Fibroblast of lung (primary cell): Measurements from ENCODE around the gene DCST2. TPM values are rescaled to one million over a fixed set of nuclear protein-coding genes. Genes with fewer than 3 reads are reported as not detected.
A peak's percentile ranks its signal among the peaks of the same experiment; 100 is the strongest.

Source experiments
- DNase-seq, 2 donors: peaks; one replicate each; pipeline versions ENCODE4 v3.0.0 to v3.0.0-alpha.2; 2010; ENCODE audit warnings: low read depth in 2 of 2
- H2AFZ ChIP-seq: 2 replicates; pipeline ENCODE4 v1.5.1; 2012; ENCODE audit warnings: low read length, control low read depth, inconsistent platforms
- H3K27ac ChIP-seq: 2 replicates; pipeline ENCODE4 v1.5.1; 2011; ENCODE audit warnings: low read length, control low read depth; ENCODE audit not compliant: insufficient read depth
- H3K27me3 ChIP-seq: 2 replicates; pipeline ENCODE4 v1.5.1; 2011; ENCODE audit warnings: mild to moderate bottlenecking, low read length; ENCODE audit not compliant: control insufficient read depth, insufficient read depth
- H3K36me3 ChIP-seq: 2 replicates; pipeline ENCODE4 v1.5.1; 2011; ENCODE audit warnings: low read length; ENCODE audit not compliant: control insufficient read depth, insufficient read depth
- H3K4me1 ChIP-seq: 2 replicates; pipeline ENCODE4 v1.5.1; 2011; ENCODE audit warnings: low read length; ENCODE audit not compliant: control insufficient read depth, insufficient read depth; ENCODE audit errors: extremely low read depth
- H3K4me2 ChIP-seq: 2 replicates; pipeline ENCODE4 v1.5.1; 2011; ENCODE audit warnings: low read length, control low read depth; ENCODE audit not compliant: insufficient read depth; ENCODE audit errors: extremely low read depth
- H3K4me3 ChIP-seq, 4 experiments: fragments of 200-600 bp in 1 of 4; sonication (generic) in 1 of 4; replicated peaks in 1 of 4; 2 replicates each; pipeline ENCODE4 v1.5.1; 2011 to 2016; ENCODE audit warnings: low read length in 4 of 4, low read depth in 3 of 4, mild to moderate bottlenecking in 3 of 4, control low read depth in 2 of 4, inconsistent platforms in 1 of 4, mixed read lengths in 1 of 4; ENCODE audit not compliant: insufficient read depth in 1 of 4; ENCODE audit errors: control extremely low read depth in 1 of 4
- H3K79me2 ChIP-seq: 2 replicates; pipeline ENCODE4 v1.5.1; 2012; ENCODE audit warnings: mild to moderate bottlenecking, low read length, inconsistent platforms; ENCODE audit not compliant: control insufficient read depth, insufficient read depth
- H3K9ac ChIP-seq: 2 replicates; pipeline ENCODE4 v1.5.1; 2011; ENCODE audit warnings: mild to moderate bottlenecking, low read length, control low read depth; ENCODE audit not compliant: insufficient read depth
- H3K9me3 ChIP-seq: 2 replicates; pipeline ENCODE4 v1.5.1; 2012; ENCODE audit warnings: low read depth, low read length; ENCODE audit not compliant: control insufficient read depth, insufficient read depth
- H4K20me1 ChIP-seq: 2 replicates; pipeline ENCODE4 v1.5.1; 2011; ENCODE audit warnings: low read length; ENCODE audit not compliant: control insufficient read depth, insufficient read depth; ENCODE audit errors: extremely low read depth
- EZH2 ChIP-seq: IDR thresholded peaks from 2 replicates; pipeline ENCODE4 v1.5.1; 2012; ENCODE audit warnings: low read length, control low read depth, mild to moderate bottlenecking; ENCODE audit errors: missing control alignments
- polyA plus RNA-seq, 2 donors: library from polyadenylated mRNA; depleted of rRNA in 1 of 2; stranded (reverse) in 1 of 2; unstranded in 1 of 2; fragments of >200 nt; gene quantifications; 2 replicates each; pipeline ENCODE4 v1.2.1, GENCODE V29; 2011 to 2012; ENCODE audit warnings: missing spikeins in 1 of 2
- total RNA-seq: library from RNA; depleted of rRNA; stranded (reverse); fragments of >200 nt; gene quantifications from 2 replicates; pipeline ENCODE4 v1.2.1, GENCODE V29; 2014
- TF ChIP-seq, protein P1 (sequence below), 2 donors: IDR thresholded peaks in 1 of 2; conservative IDR thresholded peaks in 1 of 2; 1 replicate in 1 of 2; 2 replicates in 1 of 2; pipeline ENCODE4 v1.5.1; 2011 to 2012; ENCODE audit warnings: low read length in 2 of 2, control low read depth in 1 of 2, inconsistent platforms in 1 of 2, low read depth in 1 of 2, mild to moderate bottlenecking in 1 of 2

The DCST2 gene
- total and polyA plus RNA-seq, 2 donors (not counting 1 experiment from before 2014, with no cell fraction given), result 0.06 to 0.17 TPM

DNA sequence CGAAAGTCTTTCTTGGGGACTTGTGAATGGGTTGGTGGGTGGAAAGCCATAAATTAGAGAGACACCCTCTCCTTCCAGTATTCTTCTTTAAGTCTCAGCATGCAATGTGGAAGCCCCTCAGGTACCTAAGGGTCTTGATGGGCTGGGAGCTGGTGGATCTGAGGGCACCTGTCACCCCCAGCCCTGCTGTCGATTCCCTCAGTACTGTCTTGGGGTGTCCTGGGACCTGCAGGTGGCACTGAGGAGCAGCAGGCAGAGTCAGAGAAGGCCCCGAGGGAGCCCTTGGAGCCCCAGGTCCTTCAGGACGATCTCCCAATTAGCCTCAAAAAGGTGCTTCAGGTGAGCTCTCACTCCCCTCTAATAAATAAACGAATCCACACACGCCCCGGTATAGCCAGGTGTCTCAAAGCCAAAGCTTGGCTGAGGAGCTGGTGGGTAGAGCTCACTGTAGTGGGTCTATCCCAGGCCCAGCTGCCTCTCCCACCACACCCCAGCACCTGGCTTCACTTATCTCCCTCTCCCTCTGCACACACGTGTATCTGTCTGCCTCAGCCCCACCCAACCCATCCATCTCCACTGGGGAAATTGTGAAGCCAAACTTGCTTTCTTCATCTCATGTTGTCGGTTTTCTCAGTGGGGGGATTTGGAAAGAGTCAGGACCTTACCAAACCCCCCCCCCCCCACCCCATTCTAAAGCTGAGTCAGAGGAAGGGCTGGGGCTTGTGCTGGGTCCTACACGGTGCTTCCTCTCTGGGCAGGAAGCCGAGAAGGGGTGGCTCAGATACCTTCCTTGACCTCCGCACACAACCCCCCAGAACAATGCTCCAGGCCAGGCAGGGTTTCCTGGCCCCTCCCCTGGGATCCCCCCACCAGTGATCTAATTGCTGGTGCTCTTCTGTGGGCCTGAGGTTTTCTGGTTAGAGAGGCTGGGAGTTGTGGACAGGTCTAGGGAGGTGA is 19.1 kb upstream of the DCST2 start:
- Histone ChIP-seq H3K36me3 (peaks cover under 1% of the 10 kb centered on the region), H3K27ac (no peak overlapping the region), H3K79me2 (no peaks in the 10 kb centered on the region), H4K20me1 (no peaks in the 10 kb centered on the region), H3K9ac (no peak overlapping the region), H2AFZ (no peak overlapping the region), H3K27me3 (no peaks in the 10 kb centered on the region), H3K4me2 (peak overlapping the region; percentile 92), H3K4me3 (peak overlapping the region in 3 of 4 experiments; percentile 72 to 79 (median 73)), H3K9me3 (no peaks in the 10 kb centered on the region), H3K4me1 (peaks cover 7% of the 10 kb centered on the region)
- TF ChIP-seq EZH2, result no peak
- TF ChIP-seq, protein P1, sequence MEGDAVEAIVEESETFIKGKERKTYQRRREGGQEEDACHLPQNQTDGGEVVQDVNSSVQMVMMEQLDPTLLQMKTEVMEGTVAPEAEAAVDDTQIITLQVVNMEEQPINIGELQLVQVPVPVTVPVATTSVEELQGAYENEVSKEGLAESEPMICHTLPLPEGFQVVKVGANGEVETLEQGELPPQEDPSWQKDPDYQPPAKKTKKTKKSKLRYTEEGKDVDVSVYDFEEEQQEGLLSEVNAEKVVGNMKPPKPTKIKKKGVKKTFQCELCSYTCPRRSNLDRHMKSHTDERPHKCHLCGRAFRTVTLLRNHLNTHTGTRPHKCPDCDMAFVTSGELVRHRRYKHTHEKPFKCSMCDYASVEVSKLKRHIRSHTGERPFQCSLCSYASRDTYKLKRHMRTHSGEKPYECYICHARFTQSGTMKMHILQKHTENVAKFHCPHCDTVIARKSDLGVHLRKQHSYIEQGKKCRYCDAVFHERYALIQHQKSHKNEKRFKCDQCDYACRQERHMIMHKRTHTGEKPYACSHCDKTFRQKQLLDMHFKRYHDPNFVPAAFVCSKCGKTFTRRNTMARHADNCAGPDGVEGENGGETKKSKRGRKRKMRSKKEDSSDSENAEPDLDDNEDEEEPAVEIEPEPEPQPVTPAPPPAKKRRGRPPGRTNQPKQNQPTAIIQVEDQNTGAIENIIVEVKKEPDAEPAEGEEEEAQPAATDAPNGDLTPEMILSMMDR (conservative IDR thresholded peaks at IDR 0.05 in 1 of 2, IDR thresholded peaks at IDR 0.05 in 1 of 2; ENCODE audit: low read depth in 1 of 2, low read length in 2 of 2), result peak in 1 of 2 donors; percentile 32
- DNase-seq, result no peak

DNA sequence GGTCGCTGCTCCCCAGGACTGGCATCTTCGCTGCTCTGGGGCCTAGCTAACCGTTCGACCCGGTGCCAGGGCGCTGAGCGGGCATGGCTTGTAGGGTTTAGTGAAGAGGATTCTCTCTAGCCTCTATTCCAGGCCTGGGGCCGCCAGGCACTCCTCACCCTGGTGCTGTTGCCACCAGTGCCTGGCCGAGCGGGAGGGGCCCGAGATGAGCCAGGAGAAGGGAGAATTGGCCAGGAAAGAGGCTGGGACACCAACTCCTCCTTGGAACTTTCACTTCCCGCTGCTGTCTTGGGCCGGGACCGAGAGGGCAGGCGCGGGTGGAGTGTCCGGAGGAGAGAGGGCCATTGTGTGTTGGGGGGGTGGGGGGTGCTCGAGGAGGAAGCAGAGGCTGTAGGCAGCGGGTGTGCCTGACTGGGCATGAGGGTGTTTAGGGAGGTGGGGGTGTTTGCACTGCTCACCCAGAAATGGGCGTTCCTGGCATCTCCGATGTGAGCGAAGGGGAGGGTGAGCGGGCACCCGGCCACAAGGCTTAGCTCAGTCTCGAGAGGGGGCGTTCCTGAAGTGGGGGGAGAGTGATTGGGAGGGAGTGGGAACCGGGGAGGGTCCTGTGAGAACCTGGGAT is 18.3 kb upstream of the DCST2 start:
- Histone ChIP-seq H3K4me3 (peak overlapping the region; percentile 72 to 79 (median 76)), H3K27me3 (no peaks in the 10 kb centered on the region), H3K79me2 (no peaks in the 10 kb centered on the region), H3K36me3 (no peaks in the 10 kb centered on the region), H3K27ac (peak overlapping the region; percentile 56), H3K9me3 (no peaks in the 10 kb centered on the region), H3K4me1 (peaks cover 7% of the 10 kb centered on the region), H2AFZ (peak overlapping the region; percentile 61), H3K4me2 (peak overlapping the region; percentile 92), H3K9ac (peak overlapping the region; percentile 65), H4K20me1 (no peaks in the 10 kb centered on the region)
- TF ChIP-seq, protein P1 (conservative IDR thresholded peaks at IDR 0.05 in 1 of 2, IDR thresholded peaks at IDR 0.05 in 1 of 2; ENCODE audit: low read depth in 1 of 2, low read length in 2 of 2), result no peak
- TF ChIP-seq EZH2, result no peak
- DNase-seq, result peak; percentile 8 to 23

DNA sequence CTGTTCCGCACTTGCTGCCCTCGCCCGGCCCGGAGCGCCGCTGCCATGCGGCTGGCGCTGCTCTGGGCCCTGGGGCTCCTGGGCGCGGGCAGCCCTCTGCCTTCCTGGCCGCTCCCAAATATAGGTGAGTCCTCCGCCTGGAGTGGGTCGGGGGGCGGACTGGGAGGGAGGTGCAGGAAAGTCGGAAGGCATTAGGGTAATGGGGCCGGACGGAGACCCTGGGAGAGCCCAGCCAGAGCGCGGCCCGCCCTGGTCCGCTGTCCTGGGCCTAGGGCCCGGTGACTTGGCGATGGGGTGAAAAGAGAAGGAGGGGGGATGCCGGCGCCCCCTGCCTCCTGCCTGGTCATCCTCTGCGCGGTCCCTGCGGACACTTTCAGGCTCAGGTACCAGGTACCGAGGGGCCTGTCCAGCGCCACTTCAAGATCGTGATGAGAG is 17.8 kb upstream of the DCST2 start:
- H3K27me3 ChIP-seq, result no peaks in the 10 kb centered on the region
- H3K36me3 ChIP-seq, result no peaks in the 10 kb centered on the region
- peak overlapping the region; percentile 72 to 79 (median 76) for H3K4me3 ChIP-seq
- H4K20me1 ChIP-seq, result no peaks in the 10 kb centered on the region
- no peak for DNase-seq
- TF ChIP-seq, protein P1 (conservative IDR thresholded peaks at IDR 0.05 in 1 of 2, IDR thresholded peaks at IDR 0.05 in 1 of 2; ENCODE audit: low read depth in 1 of 2, low read length in 2 of 2), result no peak
- TF ChIP-seq EZH2, result no peak
- peak overlapping the region; percentile 65 for H3K9ac ChIP-seq
- peak overlapping the region; percentile 61 for H2AFZ ChIP-seq
- H3K79me2 ChIP-seq, result no peaks in the 10 kb centered on the region
- H3K4me2 ChIP-seq, result peak overlapping the region; percentile 92
- peak overlapping the region; percentile 56 for H3K27ac ChIP-seq
- no peaks in the 10 kb centered on the region for H3K9me3 ChIP-seq
- H3K4me1 ChIP-seq, result peaks cover 7% of the 10 kb centered on the region
